Gastroesophageal sphincter (tissue), 3 donors: ENCODE results near the gene HOXB7.

Experiments used
- POLR2A ChIP-seq, 2 donors: fragments of 450-650 bp; IDR thresholded peaks; one replicate each; pipeline ENCODE4 v1.6.1; 2017; ENCODE audit warnings: antibody characterized with exemption in 2 of 2, mild to moderate bottlenecking in 2 of 2, moderate library complexity in 1 of 2
- POLR2AphosphoS5 ChIP-seq: sonication (generic); formaldehyde crosslinking; IDR thresholded peaks from one replicate; pipeline ENCODE4 v1.6.1; 2017; ENCODE audit warnings: antibody characterized with exemption
- TF ChIP-seq, protein P1 (sequence below), 4 experiments: fragments of 200-600 bp in 2 of 4; fragments of 450-650 bp in 2 of 4; sonication (generic) in 1 of 4; IDR thresholded peaks; one replicate each; pipeline ENCODE4 v1.5.1; 2017 to 2019; ENCODE audit warnings: antibody characterized with exemption in 4 of 4, mild to moderate bottlenecking in 2 of 4, moderate library complexity in 2 of 4

DNA sequence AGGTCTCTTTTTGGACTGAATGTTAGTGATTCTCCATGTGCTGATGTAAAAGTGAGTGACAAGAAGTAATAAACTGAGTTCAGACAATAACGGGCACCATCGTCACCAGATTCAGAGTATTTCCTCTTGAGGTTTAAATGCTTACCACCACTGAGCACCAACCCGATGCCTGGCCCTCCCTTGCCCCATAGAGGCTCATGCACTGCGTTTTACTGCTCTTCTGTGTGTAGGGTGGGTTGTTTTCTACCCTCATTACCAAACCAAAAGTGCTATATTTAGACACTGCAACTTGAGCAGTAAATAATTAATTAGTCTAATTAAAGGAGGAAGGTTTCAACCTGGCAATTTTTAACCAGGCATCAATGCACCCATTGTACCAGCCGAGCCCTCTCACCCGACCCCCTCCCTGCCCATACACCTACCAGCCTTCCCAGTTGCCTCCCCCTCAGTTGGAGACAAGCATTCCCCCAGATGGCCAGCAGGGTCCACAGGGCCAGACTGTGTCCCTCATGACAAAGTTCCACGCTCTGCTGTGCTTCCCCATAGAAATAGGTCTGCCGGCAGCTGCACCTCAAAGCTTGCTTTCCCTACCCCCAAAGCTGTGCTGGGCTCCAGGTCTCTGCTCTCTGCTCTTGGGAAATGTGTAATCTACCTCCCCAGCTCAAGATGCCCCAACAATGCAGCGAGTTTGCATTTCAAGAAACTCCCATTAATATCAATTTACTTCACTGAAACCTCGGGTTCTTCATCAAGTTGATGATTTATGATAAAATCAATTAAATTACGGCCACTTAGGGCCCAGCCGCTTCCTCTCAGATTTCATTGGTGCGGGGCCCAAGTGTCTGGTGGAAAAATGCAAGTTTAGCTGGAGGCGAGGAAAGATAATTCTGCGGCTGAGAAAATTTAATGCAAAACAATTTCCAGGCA lies 48.7 kb downstream of the HOXB7 start:
- TF ChIP-seq, protein P1, sequence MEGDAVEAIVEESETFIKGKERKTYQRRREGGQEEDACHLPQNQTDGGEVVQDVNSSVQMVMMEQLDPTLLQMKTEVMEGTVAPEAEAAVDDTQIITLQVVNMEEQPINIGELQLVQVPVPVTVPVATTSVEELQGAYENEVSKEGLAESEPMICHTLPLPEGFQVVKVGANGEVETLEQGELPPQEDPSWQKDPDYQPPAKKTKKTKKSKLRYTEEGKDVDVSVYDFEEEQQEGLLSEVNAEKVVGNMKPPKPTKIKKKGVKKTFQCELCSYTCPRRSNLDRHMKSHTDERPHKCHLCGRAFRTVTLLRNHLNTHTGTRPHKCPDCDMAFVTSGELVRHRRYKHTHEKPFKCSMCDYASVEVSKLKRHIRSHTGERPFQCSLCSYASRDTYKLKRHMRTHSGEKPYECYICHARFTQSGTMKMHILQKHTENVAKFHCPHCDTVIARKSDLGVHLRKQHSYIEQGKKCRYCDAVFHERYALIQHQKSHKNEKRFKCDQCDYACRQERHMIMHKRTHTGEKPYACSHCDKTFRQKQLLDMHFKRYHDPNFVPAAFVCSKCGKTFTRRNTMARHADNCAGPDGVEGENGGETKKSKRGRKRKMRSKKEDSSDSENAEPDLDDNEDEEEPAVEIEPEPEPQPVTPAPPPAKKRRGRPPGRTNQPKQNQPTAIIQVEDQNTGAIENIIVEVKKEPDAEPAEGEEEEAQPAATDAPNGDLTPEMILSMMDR (IDR thresholded peaks at IDR 0.05), result peak in 3 of 4 experiments; percentile 20 to 37 (median 22)
- no peak for TF ChIP-seq POLR2AphosphoS5
- TF ChIP-seq POLR2A (IDR thresholded peaks at IDR 0.05), result no peak
